Non-pigmented ciliary epithelial cell (primary cell): ENCODE measurements around the gene C2orf69.

Experiments used
- DNase-seq: peaks from one replicate; pipeline ENCODE4 v3.0.0-alpha.2; 2010; ENCODE audit warnings: low read depth

The C2orf69 gene

DNA sequence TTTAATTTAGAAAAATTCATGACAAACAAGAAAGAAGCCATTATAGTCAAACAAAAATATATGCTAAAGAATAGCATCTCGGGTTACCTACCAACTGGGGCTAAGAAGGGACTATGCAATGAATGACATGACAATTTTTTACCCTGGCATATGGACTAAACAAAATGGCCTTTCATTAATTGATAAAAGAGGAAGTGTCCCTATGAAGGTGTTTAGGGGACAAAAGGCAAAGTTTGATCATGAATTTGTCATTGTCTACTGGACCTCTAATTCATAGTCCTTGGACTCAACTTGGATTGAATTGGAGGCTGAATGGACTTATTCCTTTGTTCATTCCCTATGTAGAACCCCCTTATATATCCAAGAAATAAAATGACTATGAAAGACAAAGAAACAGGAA is 57.0 kb downstream of the C2orf69 start:
- DNase-seq = no peak

GRCh38 chr2:199972088-199972626 is 61.1 kb downstream of the C2orf69 start:
- DNase-seq = no peak

- DNase-seq = no peak
These were observed 62.6 kb downstream of the C2orf69 start for GRCh38 chr2:199973703-199974102.

DNA sequence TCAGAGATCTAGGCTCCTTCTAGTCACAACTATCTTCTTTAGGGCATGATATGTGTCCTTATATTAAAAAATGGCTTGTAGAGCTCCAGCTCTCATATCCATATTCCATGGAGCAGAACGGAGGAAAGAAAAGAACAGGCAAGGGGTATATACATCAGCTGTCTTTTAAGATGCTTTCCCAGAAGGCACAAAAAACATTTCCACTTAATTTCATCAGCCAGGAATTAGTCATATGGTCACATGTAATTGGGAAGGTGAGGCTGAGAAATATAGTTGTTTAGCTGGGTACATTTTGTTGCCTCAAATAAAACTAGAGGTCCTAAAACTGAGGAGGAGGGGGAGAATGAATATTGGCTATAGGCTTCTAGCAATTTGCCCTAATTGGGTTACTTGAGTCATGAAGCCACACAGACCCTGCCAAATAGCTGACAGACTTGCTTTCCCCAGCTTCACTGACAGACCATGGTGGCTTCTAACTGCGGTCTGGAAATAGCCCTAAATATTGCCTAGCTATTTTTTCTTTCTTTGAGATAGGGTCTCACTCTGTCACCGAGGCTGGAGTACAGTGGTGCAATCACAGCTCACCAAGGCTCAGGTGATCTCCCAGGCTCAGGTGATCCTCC is 64.3 kb downstream of the C2orf69 start:
- no peak for DNase-seq
